Loucy (cell line): ENCODE results near the gene CD82.

Source experiments
- H2AFZ ChIP-seq: fragments of 200-600 bp; sonication (generic); 2 replicates; pipeline ENCODE4 v1.6.0; 2016; ENCODE audit warnings: antibody characterized with exemption, mild to moderate bottlenecking, low read length, moderate library complexity
- H3F3A ChIP-seq: fragments of 200-600 bp; 2 replicates; pipeline ENCODE4 v1.6.0; 2016; ENCODE audit warnings: antibody characterized with exemption, low read depth, mild to moderate bottlenecking
- H3K27me3 ChIP-seq: fragments of 200-600 bp; sonication (generic); 2 replicates; pipeline ENCODE4 v1.6.1; 2014; ENCODE audit warnings: low read length, mild to moderate bottlenecking; ENCODE audit not compliant: insufficient read depth, poor library complexity, severe bottlenecking
- H3K36me3 ChIP-seq: fragments of 200-600 bp; sonication (generic); 2 replicates; pipeline ENCODE4 v1.6.1; 2016; ENCODE audit warnings: low read length; ENCODE audit not compliant: insufficient read depth
- H3K4me1 ChIP-seq: fragments of 200-600 bp; sonication (generic); 2 replicates; pipeline ENCODE4 v1.5.1; 2014; ENCODE audit warnings: low read length, mild to moderate bottlenecking; ENCODE audit not compliant: insufficient read depth, poor library complexity, severe bottlenecking
- H3K4me2 ChIP-seq: fragments of 200-600 bp; sonication (generic); 2 replicates; pipeline ENCODE4 v1.6.0; 2014; ENCODE audit warnings: antibody characterized with exemption, low read length, low read depth, mild to moderate bottlenecking; ENCODE audit not compliant: poor library complexity, severe bottlenecking
- H3K4me3 ChIP-seq: fragments of 200-600 bp; sonication (generic); 2 replicates; pipeline ENCODE4 v1.5.1; 2014; ENCODE audit warnings: low read length, mild to moderate bottlenecking, mixed read lengths; ENCODE audit not compliant: poor library complexity, severe bottlenecking
- H3K79me2 ChIP-seq: fragments of 200-600 bp; sonication (generic); 2 replicates; pipeline ENCODE4 v1.6.1; 2014; ENCODE audit warnings: low read length; ENCODE audit not compliant: insufficient read depth
- H3K9ac ChIP-seq: fragments of 200-600 bp; sonication (generic); 2 replicates; pipeline ENCODE4 v1.6.0; 2014; ENCODE audit warnings: mild to moderate bottlenecking, low read depth, low read length, moderate library complexity; ENCODE audit not compliant: poor library complexity, severe bottlenecking
- H3K9me2 ChIP-seq: fragments of 200-600 bp; sonication (generic); replicated peaks from 2 replicates; pipeline ENCODE4 v1.6.1; 2016; ENCODE audit warnings: low read depth, low read length, mixed read lengths
- H3K9me3 ChIP-seq: fragments of 200-600 bp; sonication (generic); 2 replicates; pipeline ENCODE4 v1.6.1; 2014; ENCODE audit warnings: mild to moderate bottlenecking, antibody characterized with exemption, low read length, low read depth; ENCODE audit not compliant: insufficient read depth
- H4K20me1 ChIP-seq: fragments of 200-600 bp; sonication (generic); 2 replicates; pipeline ENCODE4 v1.6.0; 2014; ENCODE audit warnings: antibody characterized with exemption, low read length, mild to moderate bottlenecking; ENCODE audit not compliant: insufficient read depth, poor library complexity, severe bottlenecking
- CTCF ChIP-seq: fragments of 200-600 bp; sonication (generic); conservative IDR thresholded peaks from 2 replicates; pipeline ENCODE4 v1.5.1; 2014; ENCODE audit warnings: mild to moderate bottlenecking, antibody characterized with exemption, low read length
- EZH2phosphoT487 ChIP-seq: fragments of 200-600 bp; IDR thresholded peaks from 2 replicates; pipeline ENCODE4 v1.6.1; 2018; ENCODE audit warnings: antibody characterized with exemption, mild to moderate bottlenecking, moderate library complexity, borderline replicate concordance

Gene CD82

GRCh38 chr11:44530413-44531115 lies 34.9 kb upstream of the CD82 start:
- Histone ChIP-seq H3K9me2 (no peaks in the 10 kb centered on the region), H3K4me2 (no peak overlapping the region), H3K4me3 (no peak overlapping the region), H2AFZ (no peak overlapping the region), H3K9ac (no peak overlapping the region), H3K4me1 (no peaks in the 10 kb centered on the region), H3K79me2 (no peaks in the 10 kb centered on the region), H4K20me1 (no peaks in the 10 kb centered on the region), H3F3A (no peaks in the 10 kb centered on the region), H3K36me3 (no peaks in the 10 kb centered on the region), H3K9me3 (no peaks in the 10 kb centered on the region), H3K27me3 (no peaks in the 10 kb centered on the region)
- TF ChIP-seq CTCF (no peak), EZH2phosphoT487 (no peak)

- Histone ChIP-seq H3K9me2 (no peaks in the 10 kb centered on the region), H3K9ac (no peak overlapping the region), H3F3A (no peaks in the 10 kb centered on the region), H4K20me1 (no peaks in the 10 kb centered on the region), H3K4me3 (no peak overlapping the region), H3K79me2 (no peaks in the 10 kb centered on the region), H3K4me2 (no peak overlapping the region), H2AFZ (no peak overlapping the region), H3K36me3 (no peaks in the 10 kb centered on the region), H3K9me3 (no peaks in the 10 kb centered on the region), H3K4me1 (no peaks in the 10 kb centered on the region), H3K27me3 (no peaks in the 10 kb centered on the region)
- TF ChIP-seq CTCF (no peak), EZH2phosphoT487 (no peak)
These were observed 34.4 kb upstream of the CD82 start for GRCh38 chr11:44531116-44531504.

- no peaks in the 10 kb centered on the region for H3F3A ChIP-seq
- H3K4me2 ChIP-seq, result no peak overlapping the region
- H3K9me2 ChIP-seq, result no peaks in the 10 kb centered on the region
- H4K20me1 ChIP-seq, result no peaks in the 10 kb centered on the region
- TF ChIP-seq CTCF (no peak), EZH2phosphoT487 (no peak)
- no peaks in the 10 kb centered on the region for H3K9me3 ChIP-seq
- no peak overlapping the region for H2AFZ ChIP-seq
- H3K36me3 ChIP-seq, result no peaks in the 10 kb centered on the region
- H3K79me2 ChIP-seq, result no peaks in the 10 kb centered on the region
- H3K27me3 ChIP-seq, result no peaks in the 10 kb centered on the region
- H3K4me3 ChIP-seq, result no peak overlapping the region
- H3K4me1 ChIP-seq, result no peaks in the 10 kb centered on the region
- no peak overlapping the region for H3K9ac ChIP-seq
These were observed 33.8 kb upstream of the CD82 start for GRCh38 chr11:44531636-44532035.
